ENCODE measurements around the gene PSENEN. TPM values are rescaled to one million over a fixed set of nuclear protein-coding genes. Genes with fewer than 3 reads are reported as not detected.

Gene PSENEN
- polyA plus RNA-seq, 3 donors = 37.2 to 57.2 (median 49.9) TPM

- no peak overlapping the region for H3K27ac ChIP-seq (ENCODE audit: low read depth, low read length)
- WGBS, 3 donors = 85 to 89% (median 89%) methylated on average over 19 of the region's 19 CpGs
Measured at GRCh38 chr19:35743640-35744429, 1.6 kb upstream of the PSENEN start.

- 7 to 8% (median 7%) methylated on average over 40 to 41 of the region's 41 CpGs for WGBS, 3 donors
Measured at GRCh38 chr19:35744430-35745327, 772 bp upstream of the PSENEN start.

GRCh38 chr19:35746087-35746462 lies 624 bp downstream of the PSENEN start:
- 1 to 12% (median 11%) methylated on average over 4 of the region's 4 CpGs for WGBS, 3 donors
- no peak overlapping the region for H3K27ac ChIP-seq (ENCODE audit: low read depth, low read length)

More at GRCh38 chr19:35744430-35745327, 772 bp upstream of the PSENEN start:
- peak overlapping the region; percentile 98 for H3K27ac ChIP-seq (ENCODE audit: low read depth, low read length)

- no peak overlapping the region for H3K27ac ChIP-seq (ENCODE audit: low read depth, low read length)
- 72 to 83% (median 77%) methylated on average over 5 of the region's 5 CpGs for WGBS, 3 donors
Measured at GRCh38 chr19:35746531-35746930, 1.1 kb downstream of the PSENEN start.

- WGBS, 3 donors = 1% methylated on average over 45 of the region's 45 CpGs
- H3K27ac ChIP-seq (ENCODE audit: low read depth, low read length) = no peak within 1 kb of the TSS
Measured at GRCh38 chr19:35748106-35749020, 2.9 kb downstream of the PSENEN start, which contains the start of gene LIN37. Gene LIN37 (plus strand): TSS chr19:35748576. CDS start chr19:35748725, 149 bp downstream.

- no peak overlapping the region for H3K27ac ChIP-seq (ENCODE audit: low read depth, low read length)
- 93 to 98% (median 93%) methylated on average over 2 to 5 of the region's 5 CpGs for WGBS, 3 donors
Measured at GRCh38 chr19:35750167-35750566, 4.7 kb downstream of the PSENEN start.

- 88 to 91% (median 91%) methylated on average over 14 of the region's 14 CpGs for WGBS, 3 donors
- H3K27ac ChIP-seq (ENCODE audit: low read depth, low read length) = no peak overlapping the region
Measured at GRCh38 chr19:35751839-35752745, 6.6 kb downstream of the PSENEN start.

- H3K27ac ChIP-seq (ENCODE audit: low read depth, low read length) = no peak overlapping the region
- WGBS, 3 donors = 94 to 95% (median 94%) methylated on average over 20 of the region's 20 CpGs
Measured at GRCh38 chr19:35752746-35753350, 7.4 kb downstream of the PSENEN start.

GRCh38 chr19:35753634-35754369 lies 8.4 kb downstream of the PSENEN start:
- H3K27ac ChIP-seq (ENCODE audit: low read depth, low read length) = no peak overlapping the region
- 87 to 92% (median 91%) methylated on average over 20 of the region's 20 CpGs for WGBS, 3 donors

GRCh38 chr19:35754370-35755130 lies 9.1 kb downstream of the PSENEN start:
- WGBS, 3 donors = 73 to 84% (median 78%) methylated on average over 13 of the region's 13 CpGs
- H3K27ac ChIP-seq (ENCODE audit: low read depth, low read length) = no peak overlapping the region

- no peak overlapping the region for H3K27ac ChIP-seq (ENCODE audit: low read depth, low read length)
- 42 to 76% (median 46%) methylated on average over 15 to 17 of the region's 17 CpGs for WGBS, 3 donors
Measured at GRCh38 chr19:35755131-35755549, 9.7 kb downstream of the PSENEN start.

GRCh38 chr19:35755550-35756376 lies 10.3 kb downstream of the PSENEN start:
- peak overlapping the region; percentile 94 for H3K27ac ChIP-seq (ENCODE audit: low read depth, low read length)
- WGBS, 3 donors = 16 to 63% (median 18%) methylated on average over 42 to 74 of the region's 74 CpGs

GRCh38 chr19:35756377-35757230 lies 11.2 kb downstream of the PSENEN start, which contains the start of gene HSPB6:
Gene HSPB6 (minus strand): TSS chr19:35757029. CDS start chr19:35757008, 21 bp downstream.
- WGBS, 3 donors = 6 to 15% (median 8%) methylated on average over 39 to 52 of the region's 52 CpGs
- peak within 1 kb of the TSS; percentile 94 for H3K27ac ChIP-seq (ENCODE audit: low read depth, low read length)

GRCh38 chr19:35757231-35757748 lies 11.8 kb downstream of the PSENEN start:
- H3K27ac ChIP-seq (ENCODE audit: low read depth, low read length) = peak overlapping the region; percentile 94
- 4 to 11% (median 5%) methylated on average over 19 of the region's 19 CpGs for WGBS, 3 donors
